NCI-H1694 (cell line): Measurements from ENCODE around the gene ARHGAP25.
"Not testable (repeated sequence)": the region's sequence is repeated elsewhere in the genome, so short reads cannot be mapped to it uniquely, and the experiment has no call there.

Experiments
- DNase-seq: peaks from one replicate; lab custom pipeline; 2025; lab: John Stamatoyannopoulos, UW

The ARHGAP25 gene

DNA sequence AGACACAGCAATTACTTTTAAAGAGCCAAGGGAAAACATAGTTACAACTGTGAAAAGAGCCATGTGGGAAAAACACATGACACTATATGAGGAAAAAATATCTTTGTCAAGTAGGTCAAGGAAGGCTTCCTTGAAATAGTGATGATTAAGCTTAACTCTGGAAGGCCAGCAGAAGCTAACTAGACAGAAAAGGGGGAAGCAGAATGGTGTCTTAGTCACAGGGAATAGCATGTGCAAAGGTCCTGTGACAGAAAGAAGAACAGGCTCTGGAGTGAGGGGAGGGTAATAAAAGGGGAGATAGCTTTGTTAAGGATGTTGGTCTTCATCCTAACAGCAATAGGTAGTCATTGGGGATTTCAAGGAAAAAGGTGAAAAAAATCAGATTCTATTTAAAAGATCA, 64.0 kb downstream of the ARHGAP25 start:
- DNase-seq, result no peak

GRCh38 chr2:68799140-68800026, 64.8 kb downstream of the ARHGAP25 start:
- DNase-seq, result no peak

DNA sequence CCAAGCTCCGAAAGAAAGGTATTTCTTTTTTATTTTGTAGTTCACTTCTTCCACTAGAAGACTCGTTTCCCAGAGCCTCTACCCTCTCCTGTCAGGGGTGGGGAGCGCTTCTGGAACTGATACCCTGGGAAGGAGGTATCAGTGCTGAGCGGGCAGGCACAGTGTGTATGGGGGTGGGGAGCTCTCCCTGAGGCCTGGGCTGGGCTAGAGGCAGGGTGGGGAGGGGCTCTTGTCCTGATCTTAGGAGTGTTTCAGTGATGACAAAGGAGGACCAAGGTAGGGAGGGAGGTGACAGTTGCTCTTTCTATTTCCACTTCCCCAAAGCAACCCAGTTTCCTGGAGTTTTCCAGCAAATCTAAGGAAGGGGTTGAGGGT, 65.4 kb downstream of the ARHGAP25 start:
- no peak for DNase-seq

DNA sequence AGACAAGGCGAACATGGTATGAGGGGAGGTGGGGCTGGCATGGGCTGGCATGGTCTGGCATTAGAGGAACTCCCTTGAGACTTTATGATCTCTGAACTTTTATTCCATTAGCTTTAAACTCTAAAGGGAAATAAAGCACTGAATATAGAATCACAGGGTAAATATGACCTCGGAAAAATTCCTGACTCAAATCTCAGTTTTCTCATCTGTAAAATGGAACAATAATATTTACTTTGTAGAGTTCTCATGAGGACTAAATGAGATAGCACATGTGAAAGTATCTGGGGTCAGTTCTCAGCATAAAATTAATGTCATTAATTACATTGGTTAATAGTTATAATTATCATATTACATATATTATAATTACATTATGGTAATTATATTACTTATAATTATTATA, 65.9 kb downstream of the ARHGAP25 start:
- DNase-seq, result no peak

- DNase-seq, result not testable (repeated sequence)
Observed at GRCh38 chr2:68802161-68802560, 67.5 kb downstream of the ARHGAP25 start.

- DNase-seq, result no peak
Observed at GRCh38 chr2:68805025-68805424, 70.4 kb downstream of the ARHGAP25 start.

DNA sequence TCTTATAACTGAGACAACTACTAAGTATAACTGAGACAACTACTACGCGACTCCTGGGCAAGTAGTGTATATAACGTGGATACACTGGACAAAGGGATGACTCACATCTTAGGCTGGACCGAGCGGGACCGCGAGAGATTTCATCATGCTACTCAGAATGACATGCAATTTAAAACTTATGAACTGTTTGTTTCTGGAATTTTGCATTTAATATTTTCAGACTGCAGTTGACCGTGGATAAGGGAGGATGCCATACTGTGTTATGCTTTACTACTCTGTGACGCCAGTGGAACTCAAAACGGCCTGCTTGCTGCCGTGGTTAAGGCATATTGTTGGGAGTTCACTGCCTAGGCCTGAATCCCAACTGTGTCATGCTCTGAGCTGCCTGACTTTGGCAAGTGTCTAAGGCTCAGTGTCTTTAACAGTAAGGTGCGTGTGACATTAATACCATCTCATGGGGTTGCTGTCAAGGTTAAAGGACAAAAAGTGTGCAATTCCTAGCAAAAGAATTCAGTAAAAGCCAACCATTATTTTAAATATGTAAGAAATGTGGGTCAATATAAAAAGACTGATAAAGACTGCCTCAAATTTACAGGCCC, 72.0 kb downstream of the ARHGAP25 start:
- no peak for DNase-seq

- no peak for DNase-seq
Observed at GRCh38 chr2:68807821-68808266, 73.2 kb downstream of the ARHGAP25 start.

DNA sequence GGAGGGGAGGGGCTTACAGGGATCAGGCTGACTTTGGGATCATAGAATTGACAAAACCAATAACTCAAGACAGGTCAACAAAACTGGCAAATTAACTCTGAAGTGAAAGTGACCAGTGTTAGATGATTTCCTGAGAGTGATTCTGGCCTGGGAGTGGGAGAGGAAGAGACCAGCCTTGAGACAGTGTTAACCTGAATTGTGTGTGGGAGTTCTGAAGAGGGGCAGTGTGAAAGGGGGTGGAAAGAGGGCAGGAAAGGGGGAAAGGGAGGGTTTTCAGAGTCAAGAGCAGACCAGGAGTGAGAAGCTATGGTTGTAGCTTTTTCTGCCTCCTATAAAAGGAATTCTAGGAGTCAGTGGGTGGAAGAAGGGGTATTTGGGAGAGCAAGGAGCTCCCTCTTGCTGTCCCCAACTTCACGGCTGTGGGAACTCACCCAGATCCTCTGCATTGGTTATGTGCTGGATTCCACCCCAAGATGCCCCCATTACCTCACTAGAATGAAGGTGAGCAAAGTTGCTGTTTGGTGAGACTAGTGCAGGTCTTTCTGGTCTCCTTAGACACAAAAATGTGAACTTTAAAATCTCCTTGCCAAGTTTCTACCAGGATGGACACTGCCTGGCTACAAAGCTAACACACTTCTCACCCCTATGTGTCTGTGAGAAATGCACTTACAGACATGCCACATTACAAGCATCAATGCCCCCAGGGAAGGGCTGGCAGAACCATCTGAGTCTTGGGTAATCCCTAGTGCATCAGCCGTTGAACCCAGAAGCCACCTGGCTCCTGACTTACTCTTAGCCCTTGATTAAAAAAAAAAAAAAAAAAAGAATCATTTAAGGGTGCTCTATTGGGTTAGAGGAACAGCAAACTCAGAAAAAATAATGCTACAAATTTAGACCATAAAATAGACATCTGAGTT, 75.0 kb downstream of the ARHGAP25 start:
- no peak for DNase-seq

DNA sequence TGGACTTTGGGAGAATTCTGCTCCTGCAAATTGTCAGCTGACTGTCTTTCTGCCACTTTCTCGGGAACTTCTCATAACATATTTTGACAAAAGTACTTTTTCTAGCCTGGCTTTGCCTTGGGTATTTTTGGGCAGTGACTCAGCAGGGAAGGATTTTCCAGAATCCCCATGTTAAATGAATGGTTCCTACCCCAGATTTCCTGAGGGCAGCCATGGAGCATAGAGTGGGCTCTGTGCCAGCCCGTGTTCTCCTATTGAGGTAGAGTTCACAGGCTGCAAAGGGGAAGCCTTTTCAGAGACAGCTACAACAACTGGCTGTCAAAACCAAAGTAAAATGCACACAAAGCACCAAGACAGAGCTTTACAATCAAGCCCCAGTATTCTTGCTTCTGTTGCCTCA, 76.8 kb downstream of the ARHGAP25 start:
- no peak for DNase-seq

GRCh38 chr2:68812251-68812650, 77.6 kb downstream of the ARHGAP25 start:
- DNase-seq, result peak; percentile 83

DNA sequence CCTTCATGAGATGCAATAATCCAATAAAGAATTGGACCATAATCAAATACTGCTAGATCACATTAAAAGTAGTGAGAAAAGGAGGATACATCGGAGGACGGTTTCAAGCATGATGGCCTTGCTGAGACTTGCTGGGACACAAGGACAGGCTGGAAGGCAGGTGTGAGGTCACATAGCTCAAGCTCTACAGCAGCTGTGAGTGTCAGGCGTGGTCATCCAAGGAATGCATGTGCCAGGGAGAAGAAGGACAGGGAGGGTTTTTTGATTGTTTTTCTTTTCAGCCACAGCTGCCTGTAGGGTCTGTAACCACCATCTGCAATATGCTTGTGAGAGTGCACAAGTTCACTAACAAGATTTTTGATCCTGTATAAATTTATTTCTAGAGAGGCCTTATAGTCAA, 79.0 kb downstream of the ARHGAP25 start:
- no peak for DNase-seq

- no peak for DNase-seq
Observed at GRCh38 chr2:68817306-68817705, 82.7 kb downstream of the ARHGAP25 start.

DNA sequence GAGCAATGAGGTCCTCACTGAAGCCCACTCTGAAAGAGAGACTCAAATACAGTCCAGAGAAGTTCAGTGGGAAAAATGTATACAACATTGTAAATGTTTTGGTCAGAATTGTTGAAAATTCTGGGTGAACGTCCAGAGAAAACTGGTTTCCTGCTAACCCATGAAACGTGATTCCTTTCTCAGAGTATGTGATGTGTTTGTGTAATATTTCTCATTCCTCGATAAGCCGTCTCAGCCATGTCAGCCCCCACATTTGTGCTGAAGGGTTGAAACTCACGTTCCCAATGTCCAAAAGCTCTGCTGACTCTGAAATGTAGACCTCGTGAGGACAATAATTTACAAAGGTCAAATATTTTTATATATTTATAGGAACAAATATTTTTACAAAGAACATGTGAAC, 84.9 kb downstream of the ARHGAP25 start:
- no peak for DNase-seq

DNA sequence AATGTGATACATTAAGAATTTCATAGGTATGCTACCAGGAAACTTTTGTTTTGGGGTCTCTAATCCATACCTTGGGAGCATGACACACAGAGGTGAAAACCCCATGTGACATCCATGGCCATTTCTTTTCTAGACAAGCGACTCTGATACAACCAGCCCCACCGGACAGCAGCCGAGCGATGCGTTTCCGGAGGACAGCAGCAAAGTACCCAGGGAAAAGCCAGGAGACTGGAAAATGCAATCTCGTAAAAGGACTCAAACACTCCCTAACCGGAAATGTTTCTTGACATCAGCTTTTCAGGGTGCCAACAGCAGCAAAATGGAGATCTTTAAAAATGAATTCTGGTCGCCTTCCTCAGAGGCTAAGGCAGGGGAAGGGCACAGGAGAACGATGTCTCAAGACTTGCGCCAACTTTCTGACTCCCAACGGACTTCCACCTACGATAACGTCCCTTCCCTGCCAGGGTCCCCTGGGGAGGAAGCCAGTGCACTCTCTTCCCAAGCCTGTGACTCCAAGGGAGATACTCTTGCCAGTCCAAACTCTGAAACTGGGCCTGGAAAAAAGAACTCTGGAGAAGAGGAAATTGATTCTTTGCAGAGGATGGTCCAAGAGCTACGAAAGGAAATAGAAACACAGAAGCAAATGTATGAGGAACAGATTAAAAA, 87.7 kb downstream of the ARHGAP25 start:
- no peak for DNase-seq

DNA sequence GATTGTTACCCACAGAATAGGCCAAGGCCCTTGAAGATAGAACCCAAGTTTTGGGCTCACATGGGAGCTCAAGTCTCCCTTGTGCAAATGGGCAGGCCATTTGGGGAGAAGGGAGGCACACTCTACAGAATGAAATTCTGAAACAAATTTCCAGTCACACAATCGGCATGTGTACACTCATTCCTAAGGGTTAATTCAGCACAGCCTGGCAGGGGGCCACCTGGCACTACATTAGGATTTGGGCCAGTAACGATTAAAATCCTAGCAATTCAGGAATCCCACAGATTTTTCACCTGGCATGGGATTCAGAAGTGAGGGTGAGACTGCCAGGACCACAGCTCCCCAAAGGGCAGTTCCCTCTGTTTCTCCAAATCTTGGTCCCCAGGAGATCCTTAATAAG, 90.2 kb downstream of the ARHGAP25 start:
- no peak for DNase-seq

GRCh38 chr2:68825866-68826265, 91.3 kb downstream of the ARHGAP25 start:
- DNase-seq, result no peak

DNA sequence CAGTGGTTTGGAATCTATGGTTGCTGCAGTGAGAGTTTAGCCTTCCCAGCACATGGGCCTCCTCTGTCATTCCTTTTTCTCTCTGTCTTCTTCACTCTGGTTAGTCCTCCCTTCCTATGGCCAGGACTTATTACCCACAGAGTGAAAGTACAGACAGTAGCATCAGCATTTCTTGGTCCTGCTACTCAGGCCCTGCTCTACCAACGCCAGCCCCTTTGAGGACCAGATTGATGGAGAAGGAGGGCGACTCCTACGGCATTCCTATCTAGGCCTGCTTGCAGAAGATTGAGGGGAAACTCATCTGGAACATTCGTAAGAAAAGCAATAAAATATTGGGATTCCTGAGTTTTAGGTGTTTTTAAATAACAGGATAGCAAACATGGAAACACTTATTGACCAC, 93.1 kb downstream of the ARHGAP25 start:
- no peak for DNase-seq

- DNase-seq, result peak; percentile 92
Observed at GRCh38 chr2:68828887-68829708, 94.5 kb downstream of the ARHGAP25 start.

DNA sequence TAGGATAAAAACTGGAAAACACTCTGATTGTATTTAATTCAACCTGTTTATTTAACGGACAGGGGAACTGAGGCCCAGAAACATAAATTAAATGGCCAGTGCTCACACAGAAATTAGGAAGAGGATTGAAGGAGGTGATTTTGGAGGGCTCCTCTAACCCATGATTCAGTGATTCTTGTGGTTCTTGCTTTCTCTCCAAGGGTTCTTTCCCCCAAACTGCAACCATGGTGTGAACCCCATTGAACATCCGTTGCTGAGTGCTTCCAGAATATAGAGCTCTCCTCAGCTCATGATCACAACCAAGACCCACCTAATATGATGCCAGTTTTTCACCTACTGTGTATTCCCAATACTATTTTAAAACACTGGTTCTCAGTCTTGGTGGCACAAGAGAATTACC, 95.1 kb downstream of the ARHGAP25 start:
- no peak for DNase-seq

GRCh38 chr2:68831686-68832232, 97.1 kb downstream of the ARHGAP25 start:
- no peak for DNase-seq
